Cerebellar cortex (tissue), 1 donor: ENCODE results near the gene RAD50.
"Not testable (repeated sequence)": the region's sequence is repeated elsewhere in the genome, so short reads cannot be mapped to it uniquely, and the experiment has no call there.

Experiments used
- DNase-seq: peaks from one replicate; pipeline ENCODE4 v3.0.0-alpha.2; 2015; ENCODE audit warnings: low spot score

RAD50 gene

GRCh38 chr5:132674671-132675506 is 118.1 kb downstream of the RAD50 start:
- DNase-seq: no peak

- no peak for DNase-seq
Measured at GRCh38 chr5:132675936-132676689, 119.3 kb downstream of the RAD50 start.

DNA sequence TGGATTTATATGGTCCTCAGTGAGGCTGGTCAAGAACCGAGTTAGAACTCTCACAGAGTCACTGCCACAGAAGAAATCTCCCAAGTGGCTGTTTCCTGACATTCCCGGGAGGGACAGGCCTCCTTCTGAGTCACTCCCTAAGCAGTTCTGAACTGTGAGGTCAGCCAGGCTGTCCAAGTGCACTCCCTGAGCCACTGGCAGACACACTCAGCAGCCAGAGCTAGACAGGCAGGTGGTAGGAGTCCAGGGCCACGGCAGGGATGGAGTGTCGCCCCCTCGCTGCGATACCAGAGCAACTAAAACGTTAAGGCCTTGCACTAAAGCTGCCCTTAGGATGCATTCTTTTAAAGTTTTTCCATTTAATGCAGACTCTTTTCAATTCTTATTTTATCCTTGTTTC is 120.4 kb downstream of the RAD50 start:
- no peak for DNase-seq

DNA sequence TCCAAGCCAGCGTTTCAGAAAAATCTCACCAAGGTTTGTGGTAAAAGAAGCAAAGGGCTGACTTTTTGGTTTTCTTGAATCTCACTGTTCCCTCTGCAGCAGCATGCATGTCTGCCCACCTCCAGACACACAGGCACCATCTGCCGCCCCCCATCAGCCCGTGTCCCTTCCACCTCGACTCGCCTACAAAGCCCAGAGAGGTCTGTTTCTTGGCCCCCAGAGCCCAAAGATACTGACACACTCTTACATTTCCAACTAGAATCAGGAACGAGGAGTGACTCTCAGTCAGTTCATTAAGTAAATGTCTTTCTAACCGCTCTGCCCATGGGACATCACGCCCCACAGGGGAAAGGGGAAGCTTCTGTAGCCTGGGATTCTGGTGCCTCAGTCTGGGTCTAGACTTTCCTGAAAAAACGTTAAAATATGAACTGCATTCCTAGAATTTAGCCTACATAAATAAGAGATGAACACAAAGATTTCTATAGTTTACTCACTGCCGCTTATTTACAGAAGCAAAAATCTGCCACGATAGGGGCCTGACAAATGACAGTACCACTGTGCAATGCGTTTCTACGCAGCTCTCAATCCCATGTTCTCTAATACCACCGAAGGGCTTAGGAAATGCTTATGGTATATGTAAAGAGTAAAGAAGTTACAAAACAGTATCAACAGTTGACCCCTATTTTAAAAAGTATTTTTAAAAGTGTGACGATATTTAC is 121.1 kb downstream of the RAD50 start:
- no peak for DNase-seq

GRCh38 chr5:132678735-132679134 is 122.0 kb downstream of the RAD50 start:
- no peak for DNase-seq

- no peak for DNase-seq
Measured at GRCh38 chr5:132679166-132679565, 122.4 kb downstream of the RAD50 start.

GRCh38 chr5:132679717-132680380 is 123.1 kb downstream of the RAD50 start:
- DNase-seq: no peak

- DNase-seq: no peak
Measured at GRCh38 chr5:132680780-132681475, 124.2 kb downstream of the RAD50 start.

DNA sequence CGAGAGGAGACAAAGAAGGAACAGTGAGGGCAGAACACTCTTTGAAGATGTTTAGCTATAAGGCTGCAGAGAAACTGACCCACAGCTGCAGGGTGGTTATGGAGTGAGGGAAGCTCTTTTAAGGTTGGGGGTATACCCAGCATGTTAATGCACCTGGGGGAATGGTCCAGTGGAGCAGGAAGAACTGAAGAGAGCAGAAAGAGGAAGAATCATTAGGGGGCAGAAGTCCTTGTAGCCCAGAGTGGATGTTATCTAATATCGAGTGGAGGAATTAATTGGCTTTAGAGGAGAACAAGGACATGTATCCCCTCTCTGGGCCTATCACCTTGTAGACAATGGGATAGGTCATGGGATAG is 124.7 kb downstream of the RAD50 start:
- DNase-seq: no peak

GRCh38 chr5:132681983-132682382 is 125.2 kb downstream of the RAD50 start:
- DNase-seq: no peak

GRCh38 chr5:132684491-132684890 is 127.7 kb downstream of the RAD50 start:
- no peak for DNase-seq

- DNase-seq: no peak
Measured at GRCh38 chr5:132684922-132685720, 128.3 kb downstream of the RAD50 start.

DNA sequence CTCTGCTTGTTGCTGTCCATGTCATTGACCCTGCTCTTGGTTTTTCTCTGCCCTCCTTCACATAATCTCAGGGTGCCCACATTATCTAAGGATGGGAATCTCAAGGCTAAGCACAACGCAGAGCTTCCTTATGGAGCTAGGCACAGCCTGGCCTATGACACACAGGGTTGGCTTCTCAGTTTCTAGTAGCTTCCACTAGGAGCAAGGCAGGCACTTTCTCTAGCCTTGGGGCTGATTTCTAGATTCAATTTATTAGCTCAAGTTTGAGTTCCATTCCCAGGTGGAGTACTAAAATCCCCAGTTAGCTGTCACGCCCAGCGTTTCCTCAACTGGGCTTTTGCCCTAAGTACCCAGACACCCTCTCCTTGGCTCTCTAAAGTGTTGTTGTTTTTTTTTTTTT is 129.4 kb downstream of the RAD50 start:
- DNase-seq: no peak

DNA sequence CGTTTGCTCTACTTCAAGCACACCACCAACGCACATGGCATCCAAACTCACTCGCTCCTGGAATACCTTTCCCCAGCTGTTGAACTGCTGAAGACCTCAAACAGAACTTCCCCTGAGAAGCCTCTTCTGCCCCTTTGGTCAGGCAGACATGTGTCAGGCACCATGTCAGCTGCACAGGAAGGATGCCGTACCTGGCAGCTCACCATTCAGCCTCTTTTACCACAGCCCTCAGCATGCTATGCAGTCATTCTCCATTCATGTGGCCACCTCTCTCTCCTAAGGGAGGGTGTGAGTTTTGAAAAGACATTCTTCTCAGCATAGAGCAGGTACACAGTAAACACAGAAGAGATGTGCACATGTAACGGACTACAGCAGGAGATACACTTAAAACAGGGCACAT is 131.2 kb downstream of the RAD50 start:
- DNase-seq: no peak

DNA sequence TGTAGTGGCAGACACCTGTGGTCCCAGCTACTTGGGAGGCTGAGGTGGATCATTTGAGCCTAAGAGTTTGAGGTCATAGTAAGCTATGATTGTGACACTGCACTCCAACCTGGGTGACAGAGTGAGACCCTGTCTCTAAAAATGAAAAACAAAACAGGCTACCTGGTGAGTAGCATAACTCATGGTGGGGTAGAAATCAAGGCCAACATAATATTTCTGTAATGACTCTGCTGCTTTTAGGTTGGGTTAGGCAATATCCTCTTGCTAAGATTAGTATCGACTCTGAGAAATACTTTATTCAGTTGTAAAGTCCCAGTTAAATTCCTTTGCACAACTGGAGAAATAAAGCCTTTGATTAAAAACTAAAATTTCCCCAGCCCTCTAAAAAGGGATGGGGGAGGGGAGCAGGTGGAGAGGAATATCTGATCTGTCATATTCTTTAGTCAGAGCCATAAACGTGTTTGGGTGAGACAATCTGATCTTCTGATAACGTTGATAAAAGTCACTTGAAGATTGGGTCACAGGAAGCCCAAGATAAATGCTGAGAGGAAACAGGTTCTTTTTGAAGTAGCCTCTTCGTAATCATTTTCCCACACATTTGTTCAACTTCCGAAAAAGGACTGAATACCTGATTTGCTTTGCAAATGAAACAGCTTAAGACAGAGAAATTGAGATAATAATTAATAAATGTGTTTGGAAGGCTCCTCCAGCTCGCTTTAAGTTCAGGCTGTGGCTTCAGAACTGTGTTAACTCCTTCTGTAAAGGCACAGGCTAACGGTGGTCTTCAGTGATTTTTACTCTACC is 132.0 kb downstream of the RAD50 start:
- DNase-seq: no peak

- DNase-seq: no peak
Measured at GRCh38 chr5:132689513-132689912, 132.7 kb downstream of the RAD50 start.

DNA sequence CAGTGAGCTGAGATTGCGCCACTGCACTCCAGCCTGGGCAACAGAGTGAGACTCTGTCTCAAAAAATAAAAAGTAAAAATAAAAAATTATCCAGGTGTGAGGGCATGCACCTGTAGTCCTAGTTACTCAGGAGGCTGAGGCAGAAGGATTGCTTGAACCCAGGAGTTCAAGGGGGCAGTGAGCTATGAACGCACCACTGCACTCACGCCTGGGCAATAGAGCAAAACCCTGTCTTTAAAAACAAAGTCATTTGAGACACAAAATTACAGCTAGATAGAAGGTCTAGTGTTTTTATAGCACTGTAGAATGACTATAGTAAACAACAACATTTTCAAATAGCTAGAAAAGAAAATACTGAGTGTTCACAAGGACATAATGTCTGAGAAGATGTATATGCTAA is 133.4 kb downstream of the RAD50 start:
- DNase-seq: no peak

GRCh38 chr5:132691755-132692631 is 135.2 kb downstream of the RAD50 start:
- not testable (repeated sequence) for DNase-seq

- no peak for DNase-seq
Measured at GRCh38 chr5:132692632-132692967, 135.8 kb downstream of the RAD50 start.
